ENCODE data around the gene MSANTD1. TPM values are rescaled to one million over a fixed set of nuclear protein-coding genes. Genes with fewer than 3 reads are reported as not detected.

MSANTD1 gene
- total and polyA plus RNA-seq, 4 donors: 0.05 to 1.2 (median 0.23) TPM; not detected in 1

DNA sequence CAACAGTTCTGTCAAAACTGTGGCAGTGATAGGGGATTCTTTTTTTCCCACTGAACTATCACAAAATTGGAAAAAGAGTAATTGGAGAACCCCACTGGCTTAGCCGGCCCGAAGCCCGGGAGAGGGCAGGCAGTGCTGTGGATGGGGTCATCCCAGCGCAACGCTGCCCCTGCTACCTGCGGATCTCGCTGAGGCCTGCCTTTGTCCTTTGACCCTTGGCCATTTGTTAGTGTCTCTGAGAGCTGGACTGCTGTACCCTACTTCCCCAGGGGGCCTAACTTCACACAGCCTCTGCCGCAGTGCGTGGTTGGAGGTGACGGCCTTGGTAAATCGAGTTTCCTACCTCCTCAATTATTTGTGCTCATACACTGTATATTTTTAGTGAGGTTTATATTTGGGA, 43.0 kb upstream of the MSANTD1 start:
- TF ChIP-seq RAD21 (IDR thresholded peaks at IDR 0.05): peak in 1 of 2 donors; percentile 34
- peak; percentile 63 for TF ChIP-seq FOXA1 (IDR thresholded peaks at IDR 0.05)
- peak; percentile 83 for TF ChIP-seq HNF4G (IDR thresholded peaks at IDR 0.05)
- peak in 1 of 2 donors; percentile 59 for TF ChIP-seq JUND (IDR thresholded peaks at IDR 0.05)
- TF ChIP-seq, protein P1, sequence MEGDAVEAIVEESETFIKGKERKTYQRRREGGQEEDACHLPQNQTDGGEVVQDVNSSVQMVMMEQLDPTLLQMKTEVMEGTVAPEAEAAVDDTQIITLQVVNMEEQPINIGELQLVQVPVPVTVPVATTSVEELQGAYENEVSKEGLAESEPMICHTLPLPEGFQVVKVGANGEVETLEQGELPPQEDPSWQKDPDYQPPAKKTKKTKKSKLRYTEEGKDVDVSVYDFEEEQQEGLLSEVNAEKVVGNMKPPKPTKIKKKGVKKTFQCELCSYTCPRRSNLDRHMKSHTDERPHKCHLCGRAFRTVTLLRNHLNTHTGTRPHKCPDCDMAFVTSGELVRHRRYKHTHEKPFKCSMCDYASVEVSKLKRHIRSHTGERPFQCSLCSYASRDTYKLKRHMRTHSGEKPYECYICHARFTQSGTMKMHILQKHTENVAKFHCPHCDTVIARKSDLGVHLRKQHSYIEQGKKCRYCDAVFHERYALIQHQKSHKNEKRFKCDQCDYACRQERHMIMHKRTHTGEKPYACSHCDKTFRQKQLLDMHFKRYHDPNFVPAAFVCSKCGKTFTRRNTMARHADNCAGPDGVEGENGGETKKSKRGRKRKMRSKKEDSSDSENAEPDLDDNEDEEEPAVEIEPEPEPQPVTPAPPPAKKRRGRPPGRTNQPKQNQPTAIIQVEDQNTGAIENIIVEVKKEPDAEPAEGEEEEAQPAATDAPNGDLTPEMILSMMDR (IDR thresholded peaks at IDR 0.05; ENCODE audit: low read depth, low read length, missing input control): no peak
- TF ChIP-seq YY1 (IDR thresholded peaks at IDR 0.05): peak; percentile 85
- no peak for TF ChIP-seq GABPA (IDR thresholded peaks at IDR 0.05 in 1 of 2, conservative IDR thresholded peaks at IDR 0.05 in 1 of 2)
- TF ChIP-seq RXRA (IDR thresholded peaks at IDR 0.05): peak; percentile 92
- peak; percentile 9 for TF ChIP-seq FOXA2 (IDR thresholded peaks at IDR 0.05)
- peak; percentile 95 to 96 for TF ChIP-seq HNF4A (conservative IDR thresholded peaks at IDR 0.05)
- TF ChIP-seq, protein P2, sequence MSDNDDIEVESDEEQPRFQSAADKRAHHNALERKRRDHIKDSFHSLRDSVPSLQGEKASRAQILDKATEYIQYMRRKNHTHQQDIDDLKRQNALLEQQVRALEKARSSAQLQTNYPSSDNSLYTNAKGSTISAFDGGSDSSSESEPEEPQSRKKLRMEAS (IDR thresholded peaks at IDR 0.05): peak; percentile 66
- TF ChIP-seq NR2F2 (IDR thresholded peaks at IDR 0.05): peak; percentile 62
- TF ChIP-seq, protein P3, sequence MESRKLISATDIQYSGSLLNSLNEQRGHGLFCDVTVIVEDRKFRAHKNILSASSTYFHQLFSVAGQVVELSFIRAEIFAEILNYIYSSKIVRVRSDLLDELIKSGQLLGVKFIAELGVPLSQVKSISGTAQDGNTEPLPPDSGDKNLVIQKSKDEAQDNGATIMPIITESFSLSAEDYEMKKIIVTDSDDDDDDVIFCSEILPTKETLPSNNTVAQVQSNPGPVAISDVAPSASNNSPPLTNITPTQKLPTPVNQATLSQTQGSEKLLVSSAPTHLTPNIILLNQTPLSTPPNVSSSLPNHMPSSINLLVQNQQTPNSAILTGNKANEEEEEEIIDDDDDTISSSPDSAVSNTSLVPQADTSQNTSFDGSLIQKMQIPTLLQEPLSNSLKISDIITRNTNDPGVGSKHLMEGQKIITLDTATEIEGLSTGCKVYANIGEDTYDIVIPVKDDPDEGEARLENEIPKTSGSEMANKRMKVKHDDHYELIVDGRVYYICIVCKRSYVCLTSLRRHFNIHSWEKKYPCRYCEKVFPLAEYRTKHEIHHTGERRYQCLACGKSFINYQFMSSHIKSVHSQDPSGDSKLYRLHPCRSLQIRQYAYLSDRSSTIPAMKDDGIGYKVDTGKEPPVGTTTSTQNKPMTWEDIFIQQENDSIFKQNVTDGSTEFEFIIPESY (IDR thresholded peaks at IDR 0.05): peak; percentile 45
- TF ChIP-seq, protein P4, sequence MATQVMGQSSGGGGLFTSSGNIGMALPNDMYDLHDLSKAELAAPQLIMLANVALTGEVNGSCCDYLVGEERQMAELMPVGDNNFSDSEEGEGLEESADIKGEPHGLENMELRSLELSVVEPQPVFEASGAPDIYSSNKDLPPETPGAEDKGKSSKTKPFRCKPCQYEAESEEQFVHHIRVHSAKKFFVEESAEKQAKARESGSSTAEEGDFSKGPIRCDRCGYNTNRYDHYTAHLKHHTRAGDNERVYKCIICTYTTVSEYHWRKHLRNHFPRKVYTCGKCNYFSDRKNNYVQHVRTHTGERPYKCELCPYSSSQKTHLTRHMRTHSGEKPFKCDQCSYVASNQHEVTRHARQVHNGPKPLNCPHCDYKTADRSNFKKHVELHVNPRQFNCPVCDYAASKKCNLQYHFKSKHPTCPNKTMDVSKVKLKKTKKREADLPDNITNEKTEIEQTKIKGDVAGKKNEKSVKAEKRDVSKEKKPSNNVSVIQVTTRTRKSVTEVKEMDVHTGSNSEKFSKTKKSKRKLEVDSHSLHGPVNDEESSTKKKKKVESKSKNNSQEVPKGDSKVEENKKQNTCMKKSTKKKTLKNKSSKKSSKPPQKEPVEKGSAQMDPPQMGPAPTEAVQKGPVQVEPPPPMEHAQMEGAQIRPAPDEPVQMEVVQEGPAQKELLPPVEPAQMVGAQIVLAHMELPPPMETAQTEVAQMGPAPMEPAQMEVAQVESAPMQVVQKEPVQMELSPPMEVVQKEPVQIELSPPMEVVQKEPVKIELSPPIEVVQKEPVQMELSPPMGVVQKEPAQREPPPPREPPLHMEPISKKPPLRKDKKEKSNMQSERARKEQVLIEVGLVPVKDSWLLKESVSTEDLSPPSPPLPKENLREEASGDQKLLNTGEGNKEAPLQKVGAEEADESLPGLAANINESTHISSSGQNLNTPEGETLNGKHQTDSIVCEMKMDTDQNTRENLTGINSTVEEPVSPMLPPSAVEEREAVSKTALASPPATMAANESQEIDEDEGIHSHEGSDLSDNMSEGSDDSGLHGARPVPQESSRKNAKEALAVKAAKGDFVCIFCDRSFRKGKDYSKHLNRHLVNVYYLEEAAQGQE (IDR thresholded peaks at IDR 0.05): peak; percentile 86
- TF ChIP-seq EGR1 (IDR thresholded peaks at IDR 0.05; ENCODE audit: low read depth in 2 of 2): peak in 1 of 2 donors; percentile 9
- TF ChIP-seq SP1 (IDR thresholded peaks at IDR 0.05): peak; percentile 87
- TF ChIP-seq, protein P5, sequence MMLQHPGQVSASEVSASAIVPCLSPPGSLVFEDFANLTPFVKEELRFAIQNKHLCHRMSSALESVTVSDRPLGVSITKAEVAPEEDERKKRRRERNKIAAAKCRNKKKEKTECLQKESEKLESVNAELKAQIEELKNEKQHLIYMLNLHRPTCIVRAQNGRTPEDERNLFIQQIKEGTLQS (IDR thresholded peaks at IDR 0.05): no peak
- TF ChIP-seq TAF1 (conservative IDR thresholded peaks at IDR 0.05): no peak
- WGBS: 41% methylated on average over 11 of the region's 11 CpGs
- H3K9ac ChIP-seq (ENCODE audit: low read depth in 1 of 2, low read length in 2 of 2): no peak overlapping the region
- H3K4me3 ChIP-seq (ENCODE audit: low read depth in 1 of 3, low read length in 3 of 3): no peak overlapping the region
- no peaks in the 10 kb centered on the region for H3K27me3 ChIP-seq (ENCODE audit: control insufficient read depth in 4 of 4, insufficient read depth in 4 of 4, low read length in 3 of 4)
- H3K9me3 ChIP-seq (ENCODE audit: control insufficient read depth in 4 of 4, low read length in 3 of 4): no peaks in the 10 kb centered on the region
- peaks cover 2 to 20% (median 16%) of the 10 kb centered on the region in 4 donors for H3K36me3 ChIP-seq (ENCODE audit: control insufficient read depth in 4 of 4, insufficient read depth in 3 of 4, low read depth in 1 of 4, low read length in 3 of 4)
- peak overlapping the region; percentile 79 to 82 for H3K27ac ChIP-seq (ENCODE audit: low read depth in 1 of 2, low read length in 2 of 2)
- H3K4me1 ChIP-seq (ENCODE audit: control insufficient read depth in 4 of 4, insufficient read depth in 4 of 4, low read length in 3 of 4): peaks cover 8 to 57% (median 46%) of the 10 kb centered on the region in 4 donors
- peak; percentile 49 for DNase-seq (ENCODE audit: low spot score)
